ENCODE data around the gene IL18BP.

DNA sequence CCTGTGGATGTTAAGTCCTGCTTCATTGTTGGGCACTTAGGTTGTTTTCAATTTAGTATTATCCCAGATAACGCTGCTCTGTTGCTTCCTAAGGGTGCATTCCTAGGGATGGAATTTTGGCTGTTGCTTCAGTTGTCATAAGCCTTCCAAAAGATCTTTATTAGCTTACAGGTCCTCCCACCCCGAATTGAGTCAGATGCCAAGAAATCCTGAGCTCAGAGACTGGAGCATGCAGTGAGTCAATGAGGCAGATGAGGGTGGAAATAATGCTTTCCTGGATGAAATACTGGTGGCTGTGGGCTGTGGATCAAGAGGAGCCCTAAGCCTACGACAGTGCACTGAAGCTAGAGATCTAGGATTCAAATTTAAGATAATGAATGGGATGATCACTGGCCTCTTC, 10.7 kb upstream of the IL18BP start:
- TF ChIP-seq EZH2 (IDR thresholded peaks at IDR 0.05; ENCODE audit: borderline replicate concordance, low read length), result no peak
- TF ChIP-seq, protein P1, sequence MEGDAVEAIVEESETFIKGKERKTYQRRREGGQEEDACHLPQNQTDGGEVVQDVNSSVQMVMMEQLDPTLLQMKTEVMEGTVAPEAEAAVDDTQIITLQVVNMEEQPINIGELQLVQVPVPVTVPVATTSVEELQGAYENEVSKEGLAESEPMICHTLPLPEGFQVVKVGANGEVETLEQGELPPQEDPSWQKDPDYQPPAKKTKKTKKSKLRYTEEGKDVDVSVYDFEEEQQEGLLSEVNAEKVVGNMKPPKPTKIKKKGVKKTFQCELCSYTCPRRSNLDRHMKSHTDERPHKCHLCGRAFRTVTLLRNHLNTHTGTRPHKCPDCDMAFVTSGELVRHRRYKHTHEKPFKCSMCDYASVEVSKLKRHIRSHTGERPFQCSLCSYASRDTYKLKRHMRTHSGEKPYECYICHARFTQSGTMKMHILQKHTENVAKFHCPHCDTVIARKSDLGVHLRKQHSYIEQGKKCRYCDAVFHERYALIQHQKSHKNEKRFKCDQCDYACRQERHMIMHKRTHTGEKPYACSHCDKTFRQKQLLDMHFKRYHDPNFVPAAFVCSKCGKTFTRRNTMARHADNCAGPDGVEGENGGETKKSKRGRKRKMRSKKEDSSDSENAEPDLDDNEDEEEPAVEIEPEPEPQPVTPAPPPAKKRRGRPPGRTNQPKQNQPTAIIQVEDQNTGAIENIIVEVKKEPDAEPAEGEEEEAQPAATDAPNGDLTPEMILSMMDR (conservative IDR thresholded peaks at IDR 0.05 in 1 of 2, IDR thresholded peaks at IDR 0.05 in 1 of 2; ENCODE audit: extremely low read depth in 1 of 2, insufficient read depth in 1 of 2, low read depth in 1 of 2, low read length in 2 of 2), result no peak

All from mammary epithelial cell (primary cell).